Superior temporal gyrus (tissue), 1 donor: ENCODE results near the gene CUL1.

Source experiments
- DNase-seq: peaks from one replicate; pipeline ENCODE4 v3.0.0-alpha.2; 2016; ENCODE audit errors: extremely low spot score

The CUL1 gene

GRCh38 chr7:148850564-148850963 is 151.9 kb downstream of the CUL1 start:
- no peak for DNase-seq
